HG02763 (cell line): ENCODE data around the gene EDIL3.

Source experiments
- ATAC-seq: cut with Tn5 transposase; IDR thresholded peaks from one replicate; pipeline ENCODE4 v1.9.1; 2021; ENCODE audit warnings: mild to moderate bottlenecking, moderate library complexity; ENCODE audit not compliant: unreplicated experiment

EDIL3 gene

GRCh38 chr5:83973925-83974815 lies 410.5 kb downstream of the EDIL3 start:
- ATAC-seq: no peak

- no peak for ATAC-seq
Measured at GRCh38 chr5:83972909-83973308, 411.8 kb downstream of the EDIL3 start.

- no peak for ATAC-seq
Measured at GRCh38 chr5:83972236-83972635, 412.4 kb downstream of the EDIL3 start.

- ATAC-seq: no peak
Measured at GRCh38 chr5:83967417-83967816, 417.3 kb downstream of the EDIL3 start.

GRCh38 chr5:83965441-83965840 lies 419.2 kb downstream of the EDIL3 start:
- no peak for ATAC-seq

GRCh38 chr5:83964271-83964670 lies 420.4 kb downstream of the EDIL3 start:
- ATAC-seq: no peak

GRCh38 chr5:83957188-83957587 lies 427.5 kb downstream of the EDIL3 start:
- no peak for ATAC-seq

GRCh38 chr5:83956386-83956785 lies 428.3 kb downstream of the EDIL3 start:
- ATAC-seq: no peak

GRCh38 chr5:83955916-83956315 lies 428.8 kb downstream of the EDIL3 start:
- ATAC-seq: no peak

- ATAC-seq: no peak
Measured at GRCh38 chr5:83947763-83948162, 436.9 kb downstream of the EDIL3 start.

GRCh38 chr5:83946516-83946915 lies 438.2 kb downstream of the EDIL3 start:
- ATAC-seq: no peak

- ATAC-seq: no peak
Measured at GRCh38 chr5:83942155-83942554, 442.5 kb downstream of the EDIL3 start.

- ATAC-seq: no peak
Measured at GRCh38 chr5:83937837-83938236, 446.8 kb downstream of the EDIL3 start.

- ATAC-seq: no peak
Measured at GRCh38 chr5:83931969-83932368, 452.7 kb downstream of the EDIL3 start.

- no peak for ATAC-seq
Measured at GRCh38 chr5:83927140-83927733, 457.4 kb downstream of the EDIL3 start.

- ATAC-seq: no peak
Measured at GRCh38 chr5:83925955-83926337, 458.7 kb downstream of the EDIL3 start.

- no peak for ATAC-seq
Measured at GRCh38 chr5:83925321-83925954, 459.2 kb downstream of the EDIL3 start.

GRCh38 chr5:83924891-83925290 lies 459.8 kb downstream of the EDIL3 start:
- ATAC-seq: no peak

- no peak for ATAC-seq
Measured at GRCh38 chr5:83924171-83924570, 460.5 kb downstream of the EDIL3 start.

GRCh38 chr5:83922699-83923098 lies 462.0 kb downstream of the EDIL3 start:
- ATAC-seq: no peak

- no peak for ATAC-seq
Measured at GRCh38 chr5:83921666-83922193, 462.9 kb downstream of the EDIL3 start.
